Astrocyte of the hippocampus (primary cell): ENCODE data around the gene RRM2.
A peak's percentile ranks its signal among the peaks of the same experiment; 100 is the strongest.

Experiments
- DNase-seq: peaks from one replicate; pipeline ENCODE4 v3.0.0; 2011; ENCODE audit warnings: low read depth, low spot score

RRM2 gene

GRCh38 chr2:10122500-10123280, at the start of gene RRM2:
RRM2 (plus strand) TSS chr2:10122739; CDS start chr2:10122799, 60 bp downstream.
- DNase-seq = peak; percentile 96

GRCh38 chr2:10073706-10074105, 48.8 kb upstream of the RRM2 start:
- DNase-seq = no peak

GRCh38 chr2:10075101-10075500, 47.4 kb upstream of the RRM2 start:
- no peak for DNase-seq

- DNase-seq = no peak
Observed at GRCh38 chr2:10075571-10076209, 46.8 kb upstream of the RRM2 start.

- DNase-seq = no peak
Observed at GRCh38 chr2:10076511-10076910, 46.0 kb upstream of the RRM2 start.

- no peak for DNase-seq
Observed at GRCh38 chr2:10076988-10077527, 45.5 kb upstream of the RRM2 start.

GRCh38 chr2:10078001-10078400, 44.5 kb upstream of the RRM2 start:
- DNase-seq = no peak

GRCh38 chr2:10078704-10079265, 43.8 kb upstream of the RRM2 start:
- DNase-seq = no peak

- peak; percentile 83 for DNase-seq
Observed at GRCh38 chr2:10079266-10079869, 43.2 kb upstream of the RRM2 start.

GRCh38 chr2:10079870-10080535, 42.5 kb upstream of the RRM2 start, which contains the start of gene CYS1:
CYS1 (minus strand) TSS chr2:10080411; CDS start chr2:10080223, 188 bp downstream.
- peak; percentile 76 for DNase-seq

GRCh38 chr2:10080536-10081304, 41.8 kb upstream of the RRM2 start:
- peak; percentile 60 for DNase-seq

GRCh38 chr2:10083046-10083445, 39.5 kb upstream of the RRM2 start:
- peak; percentile 36 for DNase-seq

GRCh38 chr2:10083692-10084211, 38.8 kb upstream of the RRM2 start:
- DNase-seq = no peak

- DNase-seq = no peak
Observed at GRCh38 chr2:10084223-10084865, 38.2 kb upstream of the RRM2 start.

GRCh38 chr2:10085043-10085667, 37.4 kb upstream of the RRM2 start:
- no peak for DNase-seq

GRCh38 chr2:10085668-10086059, 36.9 kb upstream of the RRM2 start:
- DNase-seq = no peak

- DNase-seq = no peak
Observed at GRCh38 chr2:10086950-10087349, 35.6 kb upstream of the RRM2 start.

GRCh38 chr2:10087360-10087759, 35.2 kb upstream of the RRM2 start:
- DNase-seq = no peak

GRCh38 chr2:10089565-10090190, 32.9 kb upstream of the RRM2 start:
- DNase-seq = no peak
